T-cell (primary cell): Measurements from ENCODE around the gene VPS18. TPM values are rescaled to one million over a fixed set of nuclear protein-coding genes. Genes with fewer than 3 reads are reported as not detected.

ENCODE experiments used
- ATAC-seq, 4 experiments: fragments of 200-7000 bp in 3 of 4; fragments of 150-1000 bp in 1 of 4; cut with Tn5 transposase; replicated peaks in 1 of 4; 1 replicate in 3 of 4; 2 replicates in 1 of 4; pipeline ENCODE4 v1.10.0; 2021; ENCODE audit warnings: moderate library complexity in 3 of 4, mild to moderate bottlenecking in 2 of 4, moderate number of reproducible peaks in 1 of 4
- CTCF ChIA-PET, 2 donors: fragments of 300-600 bp; sonication (Branson Sonifier 250); formaldehyde crosslinking; loops; one replicate each; lab custom pipeline; 2022; ENCODE audit warnings: antibody characterized with exemption in 2 of 2; lab: Charles Lee
- POLR2A ChIA-PET, 2 donors: fragments of 300-600 bp; sonication (Branson Sonifier 250); formaldehyde crosslinking; loops; one replicate each; lab custom pipeline; 2022; ENCODE audit warnings: antibody characterized with exemption in 2 of 2; lab: Charles Lee
- DNase-seq, 35 experiments: peaks; one replicate each; pipeline versions ENCODE4 v3.0.0 to v3.0.0-alpha.2; 2013 to 2023
- H3K27ac ChIP-seq: one replicate; pipeline ENCODE4 v1.5.1; 2013; ENCODE audit warnings: low read length
- H3K27me3 ChIP-seq, 2 experiments: replicated peaks in 1 of 2; 1 replicate in 1 of 2; 2 replicates in 1 of 2; pipeline versions ENCODE4 v1.6.1 to v1.7.0; 2013; ENCODE audit warnings: low read length in 1 of 2, mixed read lengths in 1 of 2; ENCODE audit not compliant: control insufficient read depth in 2 of 2, insufficient read depth in 2 of 2; ENCODE audit errors: extremely low read depth in 1 of 2
- H3K36me3 ChIP-seq, 2 donors: 1 replicate in 1 of 2; 2 replicates in 1 of 2; pipeline versions ENCODE4 v1.6.1 to v1.7.0; 2013; ENCODE audit warnings: low read length in 1 of 2; ENCODE audit not compliant: control insufficient read depth in 2 of 2, insufficient read depth in 1 of 2; ENCODE audit errors: extremely low read depth in 1 of 2
- H3K4me1 ChIP-seq, 2 experiments: 1 replicate in 1 of 2; 2 replicates in 1 of 2; pipeline versions ENCODE4 v1.6.1 to v1.7.0; 2013; ENCODE audit warnings: low read length in 2 of 2, mixed read lengths in 1 of 2; ENCODE audit not compliant: insufficient read depth in 2 of 2, control insufficient read depth in 1 of 2; ENCODE audit errors: extremely low read depth in 1 of 2
- H3K4me3 ChIP-seq, 2 donors: 1 replicate in 1 of 2; 2 replicates in 1 of 2; pipeline versions ENCODE4 v1.5.1 to v1.7.0; 2013; ENCODE audit warnings: mild to moderate bottlenecking in 2 of 2, low read length in 1 of 2, moderate library complexity in 1 of 2; ENCODE audit not compliant: control insufficient read depth in 1 of 2; ENCODE audit errors: extremely low read depth in 1 of 2
- H3K9me3 ChIP-seq: 2 replicates; pipeline ENCODE4 v1.7.0; 2013
- H3K27ac Mint-ChIP-seq, 2 donors: one replicate each; pipeline ENCODE4 v1.8.0; 2020 to 2021; ENCODE audit warnings: mild to moderate bottlenecking in 2 of 2, mixed read lengths in 2 of 2
- H3K27me3 Mint-ChIP-seq, 2 donors: one replicate each; pipeline ENCODE4 v1.8.0; 2021 to 2022; ENCODE audit warnings: mixed read lengths in 2 of 2
- H3K36me3 Mint-ChIP-seq: one replicate; pipeline ENCODE4 v1.8.0; 2021; ENCODE audit warnings: mixed read lengths
- H3K4me1 Mint-ChIP-seq, 3 donors: one replicate each; pipeline ENCODE4 v1.8.0; 2020 to 2022; ENCODE audit warnings: mixed read lengths in 3 of 3, mild to moderate bottlenecking in 1 of 3
- H3K4me3 Mint-ChIP-seq, 3 donors: one replicate each; pipeline ENCODE4 v1.8.0; 2020 to 2022; ENCODE audit warnings: mild to moderate bottlenecking in 3 of 3, mixed read lengths in 3 of 3, moderate library complexity in 3 of 3
- H3K9me3 Mint-ChIP-seq, 3 donors: one replicate each; pipeline ENCODE4 v1.8.0; 2020 to 2022; ENCODE audit warnings: mixed read lengths in 3 of 3
- WGBS: methylation state at CpG from one replicate; pipeline ENCODE4 v1.1.5; 2013; ENCODE audit warnings: missing lambda C conversion rate; ENCODE audit not compliant: insufficient coverage; 5-methylcytosine and 5-hydroxymethylcytosine counted together
- total RNA-seq, 35 experiments: library from RNA in 6 of 35; stranded (reverse) in 6 of 35; fragments of 120-200 nt in 1 of 35; gene quantifications; one replicate each; pipeline versions ENCODE4 v1.2.1 to v1.2.4 and lab custom pipeline; 2013 to 2026

The VPS18 gene
- total RNA-seq, 5 donors from 2014 or later (not counting 1 experiment from before 2014, with no cell fraction given) = 16.2 to 23.4 (median 21.3) TPM

DNA sequence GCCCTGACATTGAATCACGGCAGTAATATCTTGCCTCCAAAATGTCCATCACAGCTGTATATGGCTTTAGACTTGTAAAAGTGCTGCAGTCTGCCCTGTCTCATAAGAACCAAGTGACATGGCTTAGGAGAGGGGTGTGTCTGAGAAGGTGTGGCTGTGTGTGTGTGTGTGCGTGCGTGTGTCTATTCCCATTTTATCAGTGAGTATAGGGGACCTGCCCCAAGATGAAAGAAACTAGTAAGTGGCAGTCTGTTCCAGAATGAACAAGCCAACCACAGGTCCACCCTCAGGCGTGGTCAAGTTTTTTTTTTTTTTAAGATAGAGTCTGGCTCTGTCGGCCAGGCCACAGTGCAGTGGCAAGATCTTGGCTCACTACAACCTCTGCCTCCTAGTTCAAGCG lies 14.6 kb upstream of the VPS18 start:
- Histone ChIP-seq H3K4me1 (peaks cover 0 to 7% of the 10 kb centered on the region in 2 experiments), H3K9me3 (no peaks in the 10 kb centered on the region), H3K36me3 (no peaks in the 10 kb centered on the region), H3K27ac (no peak overlapping the region), H3K4me3 (no peak overlapping the region), H3K27me3 (peaks cover 0 to 19% of the 10 kb centered on the region in 2 experiments)
- no peaks in the 10 kb centered on the region for H3K27me3 Mint-ChIP-seq
- peaks cover 5 to 9% (median 7%) of the 10 kb centered on the region in 3 donors for H3K4me1 Mint-ChIP-seq
- WGBS = 89% methylated on average over 5 of the region's 6 CpGs
- H3K27ac Mint-ChIP-seq = no peak overlapping the region
- no peaks in the 10 kb centered on the region for H3K9me3 Mint-ChIP-seq
- H3K36me3 Mint-ChIP-seq = no peaks in the 10 kb centered on the region
- CTCF ChIA-PET = interaction anchor here in 1 of 2 donors (0.7 kb wide), 1 partner anchor 37 kb away, joined by 3 read pairs; no protein-coding TSS in a partner anchor
- POLR2A ChIA-PET = no interaction called here
- H3K4me3 Mint-ChIP-seq = no peak overlapping the region
- no peak for DNase-seq
- ATAC-seq = no peak

DNA sequence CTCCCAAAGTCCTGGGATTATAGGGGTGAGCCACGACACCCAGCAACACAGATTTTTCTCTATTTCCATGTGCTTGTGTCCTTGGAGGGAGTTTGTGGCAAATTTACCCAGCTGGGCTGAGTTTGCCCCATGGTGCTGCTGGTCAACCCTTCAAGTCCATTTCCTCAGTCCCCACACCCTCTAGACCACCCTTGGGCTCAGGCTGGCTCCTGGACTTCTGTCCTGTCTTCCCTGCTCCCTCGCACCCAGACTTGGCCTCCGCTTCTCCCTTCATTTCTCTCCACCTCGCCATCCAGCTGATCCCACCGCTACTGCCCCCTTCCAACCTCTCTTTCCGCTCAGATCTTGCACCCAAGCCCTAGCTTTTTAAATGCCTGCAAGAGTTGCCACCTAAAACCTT lies 12.9 kb upstream of the VPS18 start:
- Mint-ChIP-seq H3K9me3 (no peaks in the 10 kb centered on the region), H3K4me3 (no peak overlapping the region), H3K4me1 (peaks cover 10 to 16% (median 13%) of the 10 kb centered on the region in 3 donors), H3K36me3 (no peaks in the 10 kb centered on the region), H3K27me3 (no peaks in the 10 kb centered on the region), H3K27ac (no peak overlapping the region)
- ChIA-PET CTCF (interaction anchor here (0.6 to 1.2 kb wide), 2 partner anchors 11 to 175 kb away, joined by 6 to 7 read pairs; no protein-coding TSS in a partner anchor), POLR2A (interaction anchor here in 1 of 2 donors (0.7 kb wide), 1 partner anchor 37 kb away, joined by 3 read pairs; no protein-coding TSS in a partner anchor)
- WGBS = 100% methylated on average over 3 of the region's 6 CpGs
- Histone ChIP-seq H3K36me3 (no peaks in the 10 kb centered on the region), H3K9me3 (no peaks in the 10 kb centered on the region), H3K4me3 (no peak overlapping the region), H3K4me1 (peaks cover 0 to 14% of the 10 kb centered on the region in 2 experiments), H3K27me3 (peaks cover 0 to 13% of the 10 kb centered on the region in 2 experiments), H3K27ac (no peak overlapping the region)
- ATAC-seq (no peak), DNase-seq (no peak)

DNA sequence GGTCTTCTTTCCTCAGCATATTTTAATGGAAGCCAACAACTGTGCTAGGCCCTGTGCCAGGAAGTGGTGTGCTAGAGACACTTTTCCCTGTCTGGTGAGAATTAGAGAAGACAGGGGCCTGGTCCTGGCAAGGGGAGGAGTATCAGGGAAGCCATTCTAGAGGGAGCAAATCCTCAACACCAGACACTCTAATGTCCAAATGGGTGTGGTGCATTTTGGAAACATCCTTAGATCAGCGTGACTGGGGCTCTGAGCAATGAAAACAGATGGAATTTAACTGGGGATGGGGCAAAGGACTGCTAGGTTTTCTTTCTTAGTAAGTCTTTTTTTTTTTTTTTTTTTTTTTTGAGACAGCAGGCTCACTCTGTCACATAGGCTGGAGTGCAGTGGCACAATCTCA lies 7.7 kb upstream of the VPS18 start:
- Histone ChIP-seq H3K36me3 (no peaks in the 10 kb centered on the region), H3K4me3 (no peak overlapping the region), H3K4me1 (peaks cover 0 to 14% of the 10 kb centered on the region in 2 experiments), H3K9me3 (no peaks in the 10 kb centered on the region), H3K27ac (no peak overlapping the region), H3K27me3 (peaks cover 0 to 8% of the 10 kb centered on the region in 2 experiments)
- H3K4me3 Mint-ChIP-seq = no peak overlapping the region
- H3K9me3 Mint-ChIP-seq = no peaks in the 10 kb centered on the region
- peaks cover 10 to 11% (median 10%) of the 10 kb centered on the region in 3 donors for H3K4me1 Mint-ChIP-seq
- ChIA-PET POLR2A (no interaction called here), CTCF (interaction anchor here in 1 of 2 donors (0.6 kb wide), 1 partner anchor 29 kb away, joined by 3 read pairs; no protein-coding TSS in a partner anchor)
- DNase-seq (no peak), ATAC-seq (no peak)
- H3K27me3 Mint-ChIP-seq = no peaks in the 10 kb centered on the region
- no CpG with 5 or more reads among the region's 1 CpG for WGBS
- H3K27ac Mint-ChIP-seq = no peak overlapping the region
- H3K36me3 Mint-ChIP-seq = no peaks in the 10 kb centered on the region

DNA sequence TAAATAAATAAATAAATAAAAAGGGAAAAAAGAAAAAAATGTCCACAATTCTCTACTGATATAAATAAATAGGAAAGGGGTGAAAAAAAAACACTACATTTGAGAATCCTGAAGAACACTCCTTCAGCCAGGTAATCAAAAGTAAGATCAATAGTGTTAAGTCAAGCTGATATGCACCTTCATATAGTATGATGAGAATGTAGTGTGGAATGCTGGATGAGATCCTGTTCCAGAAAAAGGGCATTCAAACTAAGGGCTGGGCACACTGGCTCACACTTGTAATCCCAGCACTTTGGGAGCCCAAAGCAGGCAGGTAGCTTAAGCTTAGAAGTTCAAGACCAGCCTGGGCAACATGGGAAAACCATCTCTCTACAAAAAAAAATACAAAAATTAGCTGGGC lies 5.1 kb upstream of the VPS18 start:
- no peaks in the 10 kb centered on the region for H3K9me3 ChIP-seq
- ChIA-PET POLR2A (no interaction called here), CTCF (interaction anchor here (0.6 to 1.1 kb wide), 2 partner anchors 21 to 30 kb away, joined by 4 to 5 read pairs; no protein-coding TSS in a partner anchor)
- Mint-ChIP-seq H3K4me3 (no peak overlapping the region), H3K9me3 (no peaks in the 10 kb centered on the region), H3K27ac (no peak overlapping the region), H3K36me3 (no peaks in the 10 kb centered on the region), H3K27me3 (no peaks in the 10 kb centered on the region), H3K4me1 (peaks cover 18 to 25% (median 19%) of the 10 kb centered on the region in 3 donors)
- ATAC-seq = no peak
- no peaks in the 10 kb centered on the region for H3K36me3 ChIP-seq
- H3K4me3 ChIP-seq = no peak overlapping the region
- no peaks in the 10 kb centered on the region for H3K27me3 ChIP-seq
- no peak for DNase-seq
- peaks cover 0 to 24% of the 10 kb centered on the region in 2 experiments for H3K4me1 ChIP-seq
- H3K27ac ChIP-seq = no peak overlapping the region

DNA sequence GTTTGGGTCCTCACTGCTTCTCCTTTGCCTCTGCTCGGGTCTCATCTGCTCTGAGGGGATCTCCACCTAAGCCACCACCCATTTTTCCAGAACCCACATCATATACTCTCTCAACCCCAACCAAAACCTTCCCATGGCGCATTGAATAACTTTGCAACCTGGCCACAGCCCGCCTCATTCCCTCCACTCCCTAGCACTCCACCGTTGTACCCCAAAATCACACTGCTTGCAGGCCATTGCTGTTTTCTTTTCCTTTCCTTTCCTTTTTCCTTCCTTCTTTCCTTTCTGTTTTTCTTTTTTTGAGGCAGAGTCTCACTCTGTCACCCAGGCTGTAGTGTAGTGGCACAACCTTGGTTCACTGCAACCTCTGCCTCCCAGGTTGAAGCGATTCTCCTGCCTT lies 3.1 kb upstream of the VPS18 start:
- Mint-ChIP-seq H3K4me1 (peaks cover 24 to 32% (median 24%) of the 10 kb centered on the region in 3 donors), H3K27ac (no peak overlapping the region), H3K4me3 (no peak overlapping the region), H3K9me3 (no peaks in the 10 kb centered on the region), H3K27me3 (no peaks in the 10 kb centered on the region), H3K36me3 (peaks cover 3% of the 10 kb centered on the region)
- H3K4me1 ChIP-seq = peaks cover 11 to 32% of the 10 kb centered on the region in 2 experiments
- no peak overlapping the region for H3K27ac ChIP-seq
- H3K4me3 ChIP-seq = no peak overlapping the region
- ChIA-PET POLR2A (interaction anchor here in 1 of 2 donors (0.5 kb wide), 1 partner anchor 33 kb away, joined by 8 read pairs; no protein-coding TSS in a partner anchor), CTCF (interaction anchor here in 1 of 2 donors (2.4 kb wide), 1 partner anchor 34 kb away, joined by 45 read pairs; no protein-coding TSS in a partner anchor)
- H3K36me3 ChIP-seq = peaks cover 4 to 5% of the 10 kb centered on the region in 2 donors
- ATAC-seq = no peak
- no peaks in the 10 kb centered on the region for H3K27me3 ChIP-seq
- H3K9me3 ChIP-seq = no peaks in the 10 kb centered on the region
- no peak for DNase-seq
- WGBS = 93% methylated on average over 4 of the region's 5 CpGs

DNA sequence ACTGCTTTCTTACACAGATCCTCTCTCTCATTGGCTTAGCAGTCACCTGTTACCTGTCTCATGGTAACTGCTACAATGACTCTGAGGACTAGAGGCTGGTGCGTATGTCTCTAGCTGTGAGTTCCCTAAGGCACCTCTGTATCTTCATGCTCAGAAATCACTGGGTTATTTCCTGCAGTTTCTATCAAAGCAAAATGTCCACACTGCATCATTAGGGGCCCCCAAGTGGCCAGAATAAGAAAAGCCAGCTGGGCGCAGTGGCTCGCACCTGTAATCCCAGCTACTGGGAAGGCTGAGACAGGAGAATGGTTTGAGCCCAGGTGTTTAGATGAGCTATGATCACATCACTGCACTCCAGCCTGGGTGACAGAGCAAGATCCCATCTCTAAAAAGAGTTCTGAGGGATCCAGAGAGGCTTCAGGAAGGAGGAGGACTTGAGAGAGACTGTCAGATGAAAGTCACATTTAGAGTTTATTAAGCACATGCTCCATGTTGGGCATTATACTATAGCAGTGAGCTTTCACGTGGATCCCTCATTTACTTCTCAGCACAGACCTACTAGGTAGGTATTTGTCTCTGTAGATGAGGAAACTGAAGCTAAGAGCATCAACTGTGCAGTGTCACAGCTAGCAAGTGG lies 2.3 kb upstream of the VPS18 start:
- Mint-ChIP-seq H3K27ac (no peak overlapping the region), H3K9me3 (no peaks in the 10 kb centered on the region), H3K27me3 (no peaks in the 10 kb centered on the region), H3K4me1 (peaks cover 25 to 33% (median 32%) of the 10 kb centered on the region in 3 donors), H3K4me3 (no peak overlapping the region), H3K36me3 (peaks cover 4% of the 10 kb centered on the region)
- Histone ChIP-seq H3K27ac (no peak overlapping the region), H3K36me3 (peaks cover 6% of the 10 kb centered on the region in 2 donors), H3K27me3 (no peaks in the 10 kb centered on the region), H3K4me3 (no peak overlapping the region), H3K9me3 (no peaks in the 10 kb centered on the region), H3K4me1 (peaks cover 11 to 33% of the 10 kb centered on the region in 2 experiments)
- POLR2A ChIA-PET = no interaction called here
- peak in 2 of 35 experiments; percentile 23 to 54 for DNase-seq
- no peak for ATAC-seq
- WGBS = 53% methylated on average over 2 of the region's 4 CpGs
- CTCF ChIA-PET = interaction anchor here (0.5 to 2.4 kb wide), 10 partner anchors 8 to 441 kb away, joined by 3 to 45 read pairs (median 4); partner anchors contain the start of genes CHP1 (in 1 of the 2) and EXD1 (in 1 of the 2)
